HG03442 (cell line): Measurements from ENCODE around the gene SLC17A4.

Experiments
- ATAC-seq: cut with Tn5 transposase; IDR thresholded peaks from one replicate; pipeline ENCODE4 v1.9.1; 2021; ENCODE audit warnings: mild to moderate bottlenecking, moderate library complexity; ENCODE audit not compliant: unreplicated experiment

The SLC17A4 gene

DNA sequence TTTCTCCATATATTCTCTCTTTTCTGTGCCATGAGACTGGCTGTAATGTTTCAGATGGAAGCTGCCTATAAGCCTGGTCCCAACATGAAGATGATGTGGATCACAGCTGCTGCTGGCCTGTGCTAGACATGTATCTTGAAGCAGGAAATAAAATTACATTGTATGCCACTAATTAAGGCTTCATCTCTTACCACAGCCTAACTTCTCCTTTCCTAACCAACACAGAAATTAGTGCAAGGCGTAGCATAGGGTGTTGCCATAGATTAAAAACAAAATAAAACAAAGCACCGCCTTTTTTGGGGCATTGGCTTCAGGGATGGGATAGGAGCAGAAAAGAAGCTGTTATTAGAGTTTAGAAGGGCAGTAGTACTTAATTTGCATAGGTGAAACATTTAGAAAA lies 4.7 kb upstream of the SLC17A4 start:
- ATAC-seq: no peak

DNA sequence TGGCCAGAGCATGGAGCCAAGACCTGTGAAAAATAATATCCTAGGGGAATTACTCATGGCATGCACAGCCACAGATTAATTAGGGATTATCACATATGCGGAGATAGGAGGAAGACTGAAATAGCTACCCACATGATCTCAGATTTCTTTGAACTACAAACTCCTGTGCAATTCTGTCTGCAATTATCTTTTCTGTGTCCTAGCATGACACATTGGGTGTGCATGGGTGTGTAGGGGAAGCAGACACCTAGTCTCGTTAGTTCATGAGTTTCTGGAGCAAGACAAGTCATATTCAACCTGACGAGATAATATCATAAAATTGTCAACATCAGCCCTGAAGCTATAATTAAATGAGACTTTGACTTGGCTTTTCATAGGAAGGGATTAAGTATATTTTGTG lies 3.6 kb upstream of the SLC17A4 start:
- no peak for ATAC-seq

GRCh38 chr6:25753079-25753478 lies 1.5 kb upstream of the SLC17A4 start:
- no peak for ATAC-seq

- no peak for ATAC-seq
These were observed 941 bp downstream of the SLC17A4 start for GRCh38 chr6:25755483-25755882.

GRCh38 chr6:25756382-25757363 lies 2.1 kb downstream of the SLC17A4 start:
- ATAC-seq: no peak

DNA sequence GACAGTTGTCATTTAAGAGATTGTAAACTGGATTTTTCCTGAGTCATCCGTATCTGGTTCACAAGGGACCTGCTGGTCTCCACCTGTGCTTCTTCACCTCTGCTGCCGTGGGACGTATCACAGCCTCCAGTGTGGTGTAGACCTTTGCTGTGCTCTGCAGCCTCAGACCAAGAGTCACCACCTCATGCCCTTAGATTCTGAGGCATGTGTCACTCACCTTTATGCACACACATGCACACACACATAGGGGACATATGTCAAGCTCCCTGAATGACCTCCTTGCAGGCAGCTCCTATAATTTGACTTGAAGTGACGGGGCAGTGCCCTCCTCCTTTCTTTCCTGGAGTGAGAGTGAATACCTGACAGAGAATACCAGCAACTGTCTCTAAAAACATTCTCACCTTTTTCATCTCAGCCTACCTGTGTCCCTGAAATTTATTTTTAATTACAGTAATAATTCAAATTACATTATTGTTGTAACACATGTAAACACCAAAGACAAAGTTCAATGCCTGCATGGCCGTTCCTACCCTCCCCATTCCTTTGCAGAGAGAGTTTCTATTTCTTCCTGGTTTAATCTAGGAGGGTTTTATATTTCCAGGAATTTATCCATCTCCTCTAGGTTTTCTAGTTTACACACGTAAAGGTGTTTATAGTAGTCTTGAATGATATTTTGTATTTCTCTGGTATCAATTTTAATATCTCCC lies 3.5 kb downstream of the SLC17A4 start:
- ATAC-seq: no peak

GRCh38 chr6:25764611-25765010 lies 10.1 kb downstream of the SLC17A4 start:
- ATAC-seq: no peak

DNA sequence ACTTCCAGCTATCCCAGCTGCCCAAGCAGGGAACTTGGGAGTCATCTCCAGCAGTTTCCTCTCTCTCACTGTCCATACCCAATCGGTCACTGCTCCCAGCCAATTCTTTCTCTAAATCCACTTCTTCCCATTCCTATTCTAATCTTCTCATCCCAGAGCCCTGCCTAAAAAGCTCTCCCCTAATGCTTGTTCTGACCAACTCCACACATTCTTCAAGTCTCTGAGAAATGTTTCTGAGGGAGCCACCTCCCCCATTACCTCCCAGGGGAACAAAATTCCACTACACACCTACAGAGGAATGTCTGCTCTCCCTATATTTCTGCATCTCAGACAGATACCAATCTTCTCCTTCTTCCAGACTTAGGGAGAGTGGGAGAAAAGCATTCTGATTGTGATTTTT lies 14.0 kb downstream of the SLC17A4 start:
- no peak for ATAC-seq

- no peak for ATAC-seq
These were observed 15.4 kb downstream of the SLC17A4 start for GRCh38 chr6:25769983-25770382.

DNA sequence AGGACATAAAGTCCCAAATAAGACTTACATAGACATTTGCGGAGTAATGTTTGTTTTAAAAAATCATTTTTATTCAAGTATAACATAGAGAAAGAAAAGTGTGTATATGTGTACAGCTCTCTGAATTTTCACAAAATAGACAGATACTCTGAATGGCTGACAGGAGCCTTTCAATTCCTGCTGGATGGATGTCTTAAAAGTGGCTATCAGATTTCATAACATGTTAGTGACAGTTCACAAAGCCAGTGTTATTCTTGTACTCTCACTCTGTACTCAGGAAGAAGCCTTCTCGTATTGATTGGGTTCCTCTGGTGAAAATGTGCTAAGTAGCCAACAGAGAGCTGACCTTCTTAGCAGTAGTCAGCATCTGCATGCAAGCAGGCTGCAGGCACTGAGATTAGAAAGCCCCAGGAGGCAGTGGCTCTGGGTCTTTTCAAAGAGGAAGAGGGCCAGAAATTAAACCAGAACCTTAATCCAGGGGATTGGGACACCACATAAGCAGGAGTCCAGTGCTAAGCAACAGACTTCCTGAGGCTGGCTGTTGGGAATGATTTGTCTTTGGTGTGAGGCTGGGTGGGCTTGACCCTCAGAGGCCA lies 19.7 kb downstream of the SLC17A4 start:
- ATAC-seq: no peak

DNA sequence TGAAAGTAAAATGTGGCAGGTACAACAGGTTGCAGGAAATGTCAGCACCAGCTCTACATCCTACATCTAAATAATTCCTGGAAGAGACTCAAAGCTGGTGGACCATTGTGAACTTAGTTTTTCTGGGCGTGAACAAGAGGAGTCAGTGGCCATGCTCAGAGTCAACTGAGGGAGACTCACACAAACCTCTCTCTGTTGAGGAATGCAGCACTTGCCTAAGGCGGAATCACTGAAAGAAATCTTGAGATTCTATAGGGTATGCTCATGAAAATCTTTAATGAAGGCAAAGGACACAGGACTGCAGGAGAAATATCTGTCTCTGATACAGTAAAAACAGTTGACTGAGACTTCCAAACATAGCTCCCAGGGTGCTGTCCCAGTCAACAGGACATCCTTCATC lies 22.5 kb downstream of the SLC17A4 start:
- no peak for ATAC-seq

GRCh38 chr6:25777856-25778649 lies 23.5 kb downstream of the SLC17A4 start:
- ATAC-seq: no peak

DNA sequence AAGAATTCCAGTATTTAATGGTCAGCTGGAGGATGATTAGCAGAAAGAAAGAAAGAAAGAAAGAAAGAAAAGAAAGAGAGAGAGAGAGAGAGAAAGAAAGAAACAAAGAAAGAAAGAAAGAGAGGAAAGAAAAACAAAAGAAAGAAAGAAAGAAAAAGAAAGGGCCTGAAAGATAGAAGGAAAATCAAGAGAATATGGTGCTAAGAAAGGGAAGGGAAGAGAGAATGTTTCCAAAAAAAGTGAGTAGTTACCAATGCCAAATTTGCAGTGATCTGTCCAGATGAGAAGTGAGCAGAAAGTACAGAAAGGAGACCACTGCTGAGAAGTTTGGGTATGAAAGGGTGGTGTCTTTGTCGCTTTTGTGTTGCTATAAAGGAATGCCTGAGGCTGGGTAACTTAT lies 26.6 kb downstream of the SLC17A4 start:
- ATAC-seq: no peak

DNA sequence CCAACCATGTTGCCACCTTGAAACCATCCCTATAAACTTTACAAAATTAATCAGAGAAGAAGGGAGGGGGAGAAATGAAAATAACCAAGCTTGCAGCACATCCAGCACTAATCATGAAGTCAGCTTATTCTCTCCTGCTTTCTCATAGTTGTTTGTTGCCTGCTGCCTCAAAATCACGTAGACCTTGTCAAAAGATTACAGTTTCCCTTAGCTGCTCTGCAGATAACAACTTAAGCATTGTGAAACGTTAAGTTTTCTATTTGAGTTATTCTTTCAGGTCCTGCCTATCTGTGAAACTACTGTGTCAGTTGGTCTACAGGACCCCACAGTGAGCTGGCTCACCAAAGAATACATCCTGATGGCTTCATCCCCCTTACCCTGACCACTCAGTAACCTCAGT lies 32.9 kb downstream of the SLC17A4 start:
- no peak for ATAC-seq

- no peak for ATAC-seq
These were observed 33.9 kb downstream of the SLC17A4 start for GRCh38 chr6:25788305-25788922.

- no peak for ATAC-seq
These were observed 34.9 kb downstream of the SLC17A4 start for GRCh38 chr6:25789475-25789874.

GRCh38 chr6:25792016-25792415 lies 37.5 kb downstream of the SLC17A4 start:
- no peak for ATAC-seq

DNA sequence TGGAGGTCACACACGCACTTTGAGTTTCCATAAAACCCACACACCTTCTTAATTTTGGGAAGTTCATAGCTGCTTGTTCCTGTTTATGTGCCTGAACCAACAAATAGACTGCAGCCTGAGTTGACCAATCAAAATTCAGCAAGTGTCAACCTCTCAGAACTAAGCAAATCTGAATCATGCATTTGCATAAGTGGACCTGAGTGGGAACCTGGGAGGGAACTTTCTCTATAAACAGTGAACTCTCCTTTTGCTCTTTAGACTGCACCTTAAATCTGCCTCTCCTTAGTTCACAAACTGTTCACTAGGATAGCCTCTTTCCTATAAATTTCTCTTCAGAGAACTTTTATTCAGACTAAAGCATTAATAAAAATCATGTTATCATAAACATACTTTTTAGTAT lies 39.4 kb downstream of the SLC17A4 start:
- ATAC-seq: no peak

- no peak for ATAC-seq
These were observed 40.2 kb downstream of the SLC17A4 start for GRCh38 chr6:25794784-25795183.

- no peak for ATAC-seq
These were observed 46.9 kb downstream of the SLC17A4 start for GRCh38 chr6:25801436-25801835.
